Measurements from ENCODE around the gene MYH14.
"Not testable (repeated sequence)": the region's sequence is repeated elsewhere in the genome, so short reads cannot be mapped to it uniquely, and the experiment has no call there.

The MYH14 gene

GRCh38 chr19:50320051-50320450 is 116.6 kb downstream of the MYH14 start:
- no peak for DNase-seq (ENCODE audit: low spot score)

GRCh38 chr19:50320596-50320995 is 117.2 kb downstream of the MYH14 start:
- DNase-seq (ENCODE audit: low spot score): no peak

GRCh38 chr19:50321831-50322230 is 118.4 kb downstream of the MYH14 start:
- DNase-seq (ENCODE audit: low spot score): no peak

GRCh38 chr19:50322234-50322633 is 118.8 kb downstream of the MYH14 start:
- DNase-seq (ENCODE audit: low spot score): no peak

- no peak for DNase-seq (ENCODE audit: low spot score)
Observed at GRCh38 chr19:50322931-50323781, 119.7 kb downstream of the MYH14 start.

- no peak for DNase-seq (ENCODE audit: low spot score)
Observed at GRCh38 chr19:50323782-50324133, 120.3 kb downstream of the MYH14 start.

- DNase-seq (ENCODE audit: low spot score): no peak
Observed at GRCh38 chr19:50324331-50324730, 120.9 kb downstream of the MYH14 start.

- peak; percentile 97 for DNase-seq (ENCODE audit: low spot score)
Observed at GRCh38 chr19:50325310-50326100, 122.1 kb downstream of the MYH14 start.

GRCh38 chr19:50326101-50326664 is 122.8 kb downstream of the MYH14 start:
- no peak for DNase-seq (ENCODE audit: low spot score)

GRCh38 chr19:50327013-50327412 is 123.6 kb downstream of the MYH14 start:
- DNase-seq (ENCODE audit: low spot score): no peak

- no peak for DNase-seq (ENCODE audit: low spot score)
Observed at GRCh38 chr19:50327461-50328223, 124.2 kb downstream of the MYH14 start.

GRCh38 chr19:50328224-50328872 is 124.9 kb downstream of the MYH14 start:
- DNase-seq (ENCODE audit: low spot score): no peak

- DNase-seq (ENCODE audit: low spot score): no peak
Observed at GRCh38 chr19:50328873-50329145, 125.4 kb downstream of the MYH14 start.

GRCh38 chr19:50329146-50329925 is 125.9 kb downstream of the MYH14 start, which contains the start of gene KCNC3:
KCNC3 (minus strand) TSS chr19:50329377; CDS start chr19:50329082, 295 bp downstream.
- DNase-seq (ENCODE audit: low spot score): peak; percentile 99

- DNase-seq (ENCODE audit: low spot score): not testable (repeated sequence)
Observed at GRCh38 chr19:50329926-50330294, 126.5 kb downstream of the MYH14 start.

- DNase-seq (ENCODE audit: low spot score): peak; percentile 90
Observed at GRCh38 chr19:50330365-50331078, 127.1 kb downstream of the MYH14 start.

- DNase-seq (ENCODE audit: low spot score): no peak
Observed at GRCh38 chr19:50331221-50331993, 128.0 kb downstream of the MYH14 start.

- no peak for DNase-seq (ENCODE audit: low spot score)
Observed at GRCh38 chr19:50331994-50332243, 128.5 kb downstream of the MYH14 start.

GRCh38 chr19:50332244-50333038 is 129.0 kb downstream of the MYH14 start:
- no peak for DNase-seq (ENCODE audit: low spot score)
